ENCODE data around the gene BMP7.

GRCh38 chr20:57270204-57270984 lies 4.0 kb upstream of the BMP7 start:
- TF ChIP-seq POLR2AphosphoS5 (IDR thresholded peaks at IDR 0.05) (no peak), CTCF (IDR thresholded peaks at IDR 0.05 in 8 of 11, conservative IDR thresholded peaks at IDR 0.05 in 3 of 11) (no peak), POLR2A (IDR thresholded peaks at IDR 0.05) (no peak)

Measured in spleen (tissue), 7 donors.